Osteoblast (primary cell): ENCODE results near the gene CAPZB. TPM values are rescaled to one million over a fixed set of nuclear protein-coding genes. Genes with fewer than 3 reads are reported as not detected.

Experiments
- DNase-seq: peaks from one replicate; pipeline ENCODE4 v3.0.0; 2011; ENCODE audit warnings: low spot score, mixed read lengths; ENCODE audit not compliant: insufficient read length; ENCODE audit errors: missing footprints
- H2AFZ ChIP-seq: 2 replicates; pipeline ENCODE4 v1.6.0; 2011; ENCODE audit warnings: mild to moderate bottlenecking, low read length
- H3K27ac ChIP-seq: 2 replicates; pipeline ENCODE4 v1.5.1; 2011; ENCODE audit warnings: mild to moderate bottlenecking, low read depth, low read length, moderate library complexity
- H3K27me3 ChIP-seq: 2 replicates; pipeline ENCODE4 v1.6.0; 2012; ENCODE audit warnings: mild to moderate bottlenecking, control low read depth, inconsistent platforms, low read length, moderate library complexity; ENCODE audit not compliant: insufficient read depth
- H3K36me3 ChIP-seq: 2 replicates; pipeline ENCODE4 v1.5.1; 2011; ENCODE audit warnings: mild to moderate bottlenecking, low read length, control low read depth, moderate library complexity; ENCODE audit not compliant: insufficient read depth
- H3K4me1 ChIP-seq: 2 replicates; pipeline ENCODE4 v1.5.1; 2011; ENCODE audit warnings: mild to moderate bottlenecking, low read length, control low read depth, moderate library complexity; ENCODE audit not compliant: insufficient read depth
- H3K4me2 ChIP-seq: 2 replicates; pipeline ENCODE4 v1.6.0; 2011; ENCODE audit warnings: mild to moderate bottlenecking, low read length; ENCODE audit not compliant: insufficient read depth
- H3K4me3 ChIP-seq: fragments of 200-600 bp; sonication (generic); 3 replicates; pipeline ENCODE4 v1.5.1; 2012; ENCODE audit warnings: mild to moderate bottlenecking, low read length, inconsistent platforms; ENCODE audit not compliant: insufficient read depth
- H3K79me2 ChIP-seq: 2 replicates; pipeline ENCODE4 v1.6.0; 2012; ENCODE audit warnings: mild to moderate bottlenecking, low read length, control low read depth, inconsistent platforms; ENCODE audit not compliant: insufficient read depth
- H3K9me3 ChIP-seq: 2 replicates; pipeline ENCODE4 v1.5.1; 2011; ENCODE audit warnings: low read depth, low read length, control low read depth
- H4K20me1 ChIP-seq: 2 replicates; pipeline ENCODE4 v1.6.0; 2012; ENCODE audit warnings: mild to moderate bottlenecking, low read length, control low read depth; ENCODE audit not compliant: insufficient read depth
- CTCF ChIP-seq: IDR thresholded peaks from 2 replicates; pipeline ENCODE4 v1.5.1; 2011; ENCODE audit warnings: mild to moderate bottlenecking, low read depth, low read length, moderate library complexity; ENCODE audit errors: extremely low read depth
- total RNA-seq: library from RNA; depleted of rRNA; stranded (reverse); fragments of >200 nt; gene quantifications from 2 replicates; pipeline ENCODE4 v1.2.3, GENCODE V29; 2012

CAPZB gene
- total RNA-seq, 1 donor = 217 TPM

DNA sequence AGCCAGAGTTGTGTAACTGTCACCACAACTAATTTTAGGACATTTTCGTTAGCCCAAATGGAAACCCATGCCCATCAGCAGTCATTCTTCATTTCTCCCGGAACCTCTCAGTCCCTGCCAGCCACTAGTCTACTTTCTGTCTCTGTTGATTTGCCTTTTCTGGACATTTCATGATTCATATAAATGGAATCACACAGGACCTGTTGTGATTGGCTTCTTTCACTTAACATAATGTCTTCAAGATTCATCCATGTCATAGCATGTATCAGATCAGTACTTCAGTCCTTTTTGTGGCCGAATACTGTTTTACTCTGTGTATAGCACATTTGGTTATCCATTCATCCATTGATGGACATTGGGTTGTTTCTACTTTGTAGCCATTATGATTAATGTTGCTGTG, 166.1 kb downstream of the CAPZB start:
- Histone ChIP-seq H3K36me3 (peaks cover 37% of the 10 kb centered on the region), H3K4me3 (no peak overlapping the region), H3K4me2 (no peak overlapping the region), H4K20me1 (peaks cover 26% of the 10 kb centered on the region), H3K4me1 (peaks cover 5% of the 10 kb centered on the region), H3K27me3 (no peaks in the 10 kb centered on the region), H3K79me2 (peaks cover 69% of the 10 kb centered on the region), H2AFZ (no peak overlapping the region), H3K27ac (no peak overlapping the region), H3K9me3 (no peaks in the 10 kb centered on the region)
- TF ChIP-seq CTCF = no peak
- peak; percentile 92 for DNase-seq

GRCh38 chr1:19317126-19317910, 168.0 kb downstream of the CAPZB start:
- Histone ChIP-seq H3K4me1 (peaks cover 9% of the 10 kb centered on the region), H4K20me1 (peaks cover 25% of the 10 kb centered on the region), H3K4me2 (no peak overlapping the region), H3K27ac (no peak overlapping the region), H3K79me2 (peaks cover 83% of the 10 kb centered on the region), H3K36me3 (peaks cover 26% of the 10 kb centered on the region), H3K27me3 (no peaks in the 10 kb centered on the region), H3K4me3 (no peak overlapping the region), H2AFZ (no peak overlapping the region), H3K9me3 (no peaks in the 10 kb centered on the region)
- DNase-seq = peak; percentile 55
- TF ChIP-seq CTCF = no peak

DNA sequence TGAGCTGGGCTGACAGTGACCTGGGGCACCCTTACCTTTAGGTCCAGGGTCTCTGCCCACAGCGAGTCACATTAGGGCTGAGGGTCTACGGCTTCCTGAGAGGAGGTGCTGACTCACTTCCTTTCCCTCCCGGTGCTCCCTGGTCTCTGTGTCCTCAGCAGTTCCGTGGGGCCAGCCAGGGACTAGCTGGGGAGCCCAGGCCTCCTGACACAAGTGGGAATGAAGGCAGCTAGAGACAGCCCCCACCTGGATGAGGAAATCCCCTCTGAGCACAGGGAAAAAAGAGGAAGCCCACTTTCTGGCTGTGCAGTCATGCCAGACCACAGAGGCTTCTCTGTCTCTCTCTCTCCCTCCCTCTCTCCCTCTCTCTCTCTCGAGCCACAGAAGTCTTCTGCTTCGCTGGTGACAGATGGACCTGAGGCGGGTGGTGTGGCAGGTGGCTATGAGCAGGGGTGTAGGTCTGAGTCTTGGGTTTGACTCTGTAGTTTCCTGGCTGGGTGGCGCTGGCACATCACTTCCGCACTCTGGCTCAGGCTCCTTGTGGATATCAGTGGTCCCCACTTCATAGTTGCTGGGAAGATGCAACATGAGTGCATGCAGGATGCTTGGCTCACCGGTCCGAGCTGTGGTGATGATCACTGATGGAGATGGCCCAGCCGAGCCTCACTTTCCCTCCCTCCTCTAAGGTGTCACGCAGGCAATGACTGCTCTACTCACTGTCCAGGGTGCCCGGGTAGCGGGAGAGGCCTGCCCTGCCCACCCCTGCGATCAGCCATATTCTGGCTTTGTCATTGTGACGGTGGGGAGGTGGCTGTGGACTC, 169.8 kb downstream of the CAPZB start:
- H3K4me2 ChIP-seq = peak overlapping the region; percentile 14
- H2AFZ ChIP-seq = no peak overlapping the region
- DNase-seq = peak; percentile 87
- H3K27ac ChIP-seq = peak overlapping the region; percentile 10
- H3K36me3 ChIP-seq = peaks cover 18% of the 10 kb centered on the region
- H3K79me2 ChIP-seq = peaks cover 81% of the 10 kb centered on the region
- H3K9me3 ChIP-seq = no peaks in the 10 kb centered on the region
- H4K20me1 ChIP-seq = peaks cover 26% of the 10 kb centered on the region
- H3K4me3 ChIP-seq = no peak overlapping the region
- peaks cover 18% of the 10 kb centered on the region for H3K4me1 ChIP-seq
- no peak for TF ChIP-seq CTCF
- H3K27me3 ChIP-seq = no peaks in the 10 kb centered on the region
